HCT116 (cell line): Measurements from ENCODE around the gene WDR70. TPM values are rescaled to one million over a fixed set of nuclear protein-coding genes. Genes with fewer than 3 reads are reported as not detected.

Experiments
- ATAC-seq: fragments of 200-7000 bp; cut with Tn5 transposase; 2 replicates; pipeline ENCODE4 v1.9.1; 2020; ENCODE audit warnings: mild to moderate bottlenecking, moderate library complexity
- BruUV-seq: library from RNA; stranded (reverse); fragments of 400-500 nt; replicated peaks from 2 replicates; lab custom pipeline; 2021; lab: Mats Ljungman, UMichigan
- CTCF ChIA-PET: fragments of 300-600 bp; sonication (Branson Sonifier 250); formaldehyde crosslinking; loops from one replicate; lab custom pipeline; 2021; ENCODE audit warnings: antibody characterized with exemption; lab: Charles Lee
- POLR2A ChIA-PET: fragments of 300-600, 350-600 bp; sonication (Branson Sonifier 250); formaldehyde crosslinking; loops from one replicate; lab custom pipeline; 2021; ENCODE audit warnings: antibody characterized with exemption; lab: Charles Lee
- RAD21 ChIA-PET, 2 experiments: fragments of 300-600 bp; sonication (Branson Sonifier 250); formaldehyde crosslinking; loops; one replicate each; lab custom pipeline; 2023; ENCODE audit warnings: low total read pairs in 2 of 2; ENCODE audit not compliant: uncharacterized antibody in 2 of 2, unreplicated experiment in 2 of 2, low non-redundant PET in 1 of 2; lab: Charles Lee
- DNase-seq: peaks from one replicate; pipeline ENCODE4 v3.0.0-alpha.2; 2010; ENCODE audit warnings: low read depth, low spot score
- H2AFZ ChIP-seq: fragments of 200-600 bp; shearing (Covaris generic), sonication (generic); 2 replicates; pipeline ENCODE4 v1.6.1; 2017; ENCODE audit warnings: low read depth, mixed run types, mixed read lengths, antibody characterized with exemption, low read length; ENCODE audit not compliant: poor library complexity, severe bottlenecking
- H3K27ac ChIP-seq: 2 replicates; pipeline ENCODE4 v1.5.1; 2012; ENCODE audit warnings: low read depth, low read length
- H3K27me3 ChIP-seq: fragments of 200-600 bp; sonication (generic); 2 replicates; pipeline ENCODE4 v1.6.1; 2016; ENCODE audit warnings: mixed run types, low read length, mixed read lengths; ENCODE audit not compliant: insufficient read depth
- H3K36me3 ChIP-seq, 2 experiments: fragments of 200-500 bp in 1 of 2; fragments of 200-600 bp in 1 of 2; sonication (Bioruptor generic) in 1 of 2; sonication (generic) in 1 of 2; 2 replicates each; pipeline versions ENCODE4 v1.5.1 to v1.6.1; 2014 to 2016; ENCODE audit warnings: low read length in 2 of 2, inconsistent platforms in 1 of 2, mixed read lengths in 1 of 2, mixed run types in 1 of 2; ENCODE audit not compliant: insufficient read depth in 2 of 2, control insufficient read depth in 1 of 2
- H3K4me1 ChIP-seq, 2 experiments: fragments of 200-600 bp in 1 of 2; sonication (generic) in 1 of 2; 2 replicates each; pipeline versions ENCODE4 v1.5.1 to v1.6.1; 2012 to 2017; ENCODE audit warnings: low read length in 2 of 2, inconsistent platforms in 1 of 2, mild to moderate bottlenecking in 1 of 2, mixed read lengths in 1 of 2, mixed run types in 1 of 2, moderate library complexity in 1 of 2; ENCODE audit not compliant: insufficient read depth in 2 of 2, control insufficient read depth in 1 of 2
- H3K4me2 ChIP-seq: fragments of 200-600 bp; sonication (generic); 2 replicates; pipeline ENCODE4 v1.6.1; 2017; ENCODE audit warnings: mixed run types, low read length, mixed read lengths
- H3K4me3 ChIP-seq, 2 experiments: fragments of 200-600 bp in 1 of 2; sonication (generic) in 1 of 2; replicated peaks in 1 of 2; 2 replicates each; pipeline ENCODE4 v1.5.1; 2011 to 2016; ENCODE audit warnings: low read length in 2 of 2, control low read depth in 1 of 2, low read depth in 1 of 2, mild to moderate bottlenecking in 1 of 2, mixed read lengths in 1 of 2, mixed run types in 1 of 2
- H3K79me2 ChIP-seq: fragments of 200-600 bp; sonication (generic); 2 replicates; pipeline ENCODE4 v1.6.1; 2017; ENCODE audit warnings: mild to moderate bottlenecking, mixed run types, low read length, moderate library complexity, mixed read lengths; ENCODE audit not compliant: insufficient read depth
- H3K9ac ChIP-seq: fragments of 200-600 bp; sonication (generic); 2 replicates; pipeline ENCODE4 v1.6.1; 2016; ENCODE audit warnings: low read length, mixed read lengths
- H3K9me2 ChIP-seq: fragments of 200-600 bp; sonication (generic), shearing (Covaris generic); 2 replicates; pipeline ENCODE4 v1.6.1; 2017; ENCODE audit warnings: mixed run types, mild to moderate bottlenecking, moderate library complexity; ENCODE audit not compliant: insufficient read depth
- H3K9me3 ChIP-seq, 2 experiments: fragments of 200-500 bp in 1 of 2; fragments of 200-600 bp in 1 of 2; sonication (Bioruptor generic) in 1 of 2; sonication (generic) in 1 of 2; 2 replicates each; pipeline ENCODE4 v1.6.1; 2014 to 2017; ENCODE audit warnings: low read length in 2 of 2, mixed read lengths in 2 of 2, inconsistent platforms in 1 of 2, low read depth in 1 of 2, mild to moderate bottlenecking in 1 of 2, mixed run types in 1 of 2, moderate library complexity in 1 of 2; ENCODE audit not compliant: control insufficient read depth in 1 of 2, insufficient read depth in 1 of 2
- H4K20me1 ChIP-seq: fragments of 200-600 bp; sonication (generic), shearing (Covaris generic); 2 replicates; pipeline ENCODE4 v1.6.1; 2017; ENCODE audit warnings: mixed run types, mild to moderate bottlenecking, moderate library complexity; ENCODE audit not compliant: insufficient read depth
- CBX3 ChIP-seq: IDR thresholded peaks from 2 replicates; pipeline ENCODE4 v1.6.1; 2012; ENCODE audit warnings: low read depth
- CEBPB ChIP-seq: IDR thresholded peaks from 2 replicates; pipeline ENCODE4 v1.6.1; 2012; ENCODE audit warnings: low read depth
- EGR1 ChIP-seq: IDR thresholded peaks from 2 replicates; pipeline ENCODE4 v1.6.1; 2012; ENCODE audit warnings: low read depth
- ELF1 ChIP-seq: IDR thresholded peaks from 2 replicates; pipeline ENCODE4 v1.6.1; 2012; ENCODE audit warnings: low read depth, borderline replicate concordance
- EZH2 ChIP-seq: fragments of 200-600 bp; sonication (generic); IDR thresholded peaks from 2 replicates; pipeline ENCODE4 v1.6.1; 2017; ENCODE audit warnings: antibody characterized with exemption, mixed run types
- EZH2phosphoT487 ChIP-seq: fragments of 200-600 bp; IDR thresholded peaks from 2 replicates; pipeline ENCODE4 v1.6.1; 2018; ENCODE audit warnings: antibody characterized with exemption, borderline replicate concordance
- FOSL1 ChIP-seq: IDR thresholded peaks from 2 replicates; pipeline ENCODE4 v1.6.1; 2012; ENCODE audit warnings: low read depth
- JUND ChIP-seq: IDR thresholded peaks from 2 replicates; pipeline ENCODE4 v1.6.1; 2012
- RAD21 ChIP-seq: IDR thresholded peaks from 2 replicates; pipeline ENCODE4 v1.6.1; 2012; ENCODE audit warnings: low read depth, mild to moderate bottlenecking
- SIN3A ChIP-seq: IDR thresholded peaks from 2 replicates; pipeline ENCODE4 v1.6.1; 2012; ENCODE audit warnings: low read depth
- SP1 ChIP-seq: IDR thresholded peaks from 2 replicates; pipeline ENCODE4 v1.6.1; 2012; ENCODE audit warnings: low read depth
- TCF7L2 ChIP-seq: IDR thresholded peaks from 2 replicates; pipeline ENCODE4 v1.7.0; 2011; ENCODE audit warnings: borderline replicate concordance, inconsistent platforms; ENCODE audit not compliant: insufficient read depth, insufficient read length; ENCODE audit errors: extremely low read depth
- YY1 ChIP-seq: IDR thresholded peaks from 2 replicates; pipeline ENCODE4 v1.6.1; 2011; ENCODE audit warnings: low read length, low read depth, moderate library complexity, mild to moderate bottlenecking; ENCODE audit not compliant: insufficient replicate concordance; ENCODE audit errors: extremely low read depth
- ZNF274 ChIP-seq: fragments of 200-500 bp; sonication (Bioruptor generic); IDR thresholded peaks from 2 replicates; pipeline ENCODE4 v1.6.1; 2014; ENCODE audit warnings: mild to moderate bottlenecking, low read depth, low read length, inconsistent platforms
- intact Hi-C: fragments of 100-400 bp; cut with micrococcal nuclease; formaldehyde crosslinking; loops from 2 replicates; pipeline ENCODE4 v1.10.0; 2022
- total RNA-seq: library from RNA; stranded (reverse); gene quantifications from one replicate; pipeline ENCODE4 v1.2.1, GENCODE V29; 2021; ENCODE audit not compliant: unreplicated experiment
- TF ChIP-seq, protein P1 (sequence below): IDR thresholded peaks from 2 replicates; pipeline ENCODE4 v1.6.1; 2012; ENCODE audit warnings: low read depth
- TF ChIP-seq, protein P2 (sequence below): IDR thresholded peaks from 2 replicates; pipeline ENCODE4 v1.6.1; 2011; ENCODE audit warnings: mild to moderate bottlenecking, low read length, moderate library complexity; ENCODE audit not compliant: insufficient replicate concordance; ENCODE audit errors: extremely low read depth
- TF ChIP-seq, protein P3 (sequence below): IDR thresholded peaks from 2 replicates; pipeline ENCODE4 v1.6.1; 2012
- TF ChIP-seq, protein P4 (sequence below), 3 experiments: fragments of 200-600 bp in 1 of 3; sonication (generic) in 1 of 3; IDR thresholded peaks in 2 of 3; conservative IDR thresholded peaks in 1 of 3; 2 replicates each; pipeline ENCODE4 v1.5.1; 2012 to 2017; ENCODE audit warnings: low read depth in 2 of 3, low read length in 2 of 3, antibody characterized with exemption in 1 of 3, borderline replicate concordance in 1 of 3, control low read depth in 1 of 3, mild to moderate bottlenecking in 1 of 3, mixed read lengths in 1 of 3, mixed run types in 1 of 3, moderate library complexity in 1 of 3; ENCODE audit not compliant: insufficient read depth in 1 of 3
- TF ChIP-seq, protein P5 (sequence below): IDR thresholded peaks from 2 replicates; pipeline ENCODE4 v1.6.1; 2012

The WDR70 gene
- total RNA-seq, 1 experiment from 2014 or later = 31.1 TPM

DNA sequence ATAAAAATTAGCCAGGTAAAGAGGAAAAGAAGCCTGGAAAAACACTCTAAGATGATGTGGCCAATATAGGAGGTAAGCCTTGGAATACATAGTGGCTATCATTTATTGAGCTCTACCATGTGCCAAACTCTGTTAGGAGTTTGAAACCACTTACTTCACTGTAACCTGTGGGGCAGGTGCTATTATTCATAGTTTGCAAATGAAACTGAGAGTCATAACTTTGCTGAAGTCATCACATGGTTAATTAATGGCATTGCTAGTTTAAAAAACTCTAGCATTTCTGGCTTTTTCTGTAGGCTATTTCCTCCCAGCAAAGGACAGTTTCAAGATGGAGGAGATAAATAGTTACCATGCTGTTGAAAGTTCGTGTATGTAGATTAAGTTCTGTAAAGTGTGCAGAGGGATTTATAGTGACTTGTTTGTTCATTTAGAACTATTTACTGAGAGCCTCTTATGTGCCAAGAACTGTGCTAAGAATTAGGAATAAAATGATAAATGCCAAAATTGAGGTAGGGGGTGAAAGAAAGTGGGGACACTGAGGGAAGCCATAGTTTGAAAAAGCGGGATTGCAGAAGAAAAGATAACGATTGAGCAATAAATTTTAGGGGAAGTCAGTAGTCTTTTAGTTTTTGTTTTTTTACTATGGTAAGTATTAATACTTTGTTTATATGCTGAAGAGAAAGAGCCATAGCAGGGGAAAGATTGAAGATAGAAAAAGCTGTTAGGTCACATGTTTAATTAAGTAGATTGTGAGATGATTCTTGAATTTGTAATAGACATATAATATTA is 57.2 kb downstream of the WDR70 start:
- Histone ChIP-seq H3K9me2 (no peaks in the 10 kb centered on the region), H3K79me2 (no peaks in the 10 kb centered on the region), H3K27ac (no peak overlapping the region), H3K36me3 (no peaks in the 10 kb centered on the region; a peak in 1 of 4 replicates), H2AFZ (no peak overlapping the region), H3K4me2 (no peak overlapping the region), H4K20me1 (no peaks in the 10 kb centered on the region), H3K9ac (no peak overlapping the region), H3K9me3 (no peaks in the 10 kb centered on the region)
- RAD21 ChIA-PET = no interaction called here
- POLR2A ChIA-PET = no interaction called here
- no TSS peak for BruUV-seq
- TF ChIP-seq ZNF274 = no peak
- TF ChIP-seq, protein P1, sequence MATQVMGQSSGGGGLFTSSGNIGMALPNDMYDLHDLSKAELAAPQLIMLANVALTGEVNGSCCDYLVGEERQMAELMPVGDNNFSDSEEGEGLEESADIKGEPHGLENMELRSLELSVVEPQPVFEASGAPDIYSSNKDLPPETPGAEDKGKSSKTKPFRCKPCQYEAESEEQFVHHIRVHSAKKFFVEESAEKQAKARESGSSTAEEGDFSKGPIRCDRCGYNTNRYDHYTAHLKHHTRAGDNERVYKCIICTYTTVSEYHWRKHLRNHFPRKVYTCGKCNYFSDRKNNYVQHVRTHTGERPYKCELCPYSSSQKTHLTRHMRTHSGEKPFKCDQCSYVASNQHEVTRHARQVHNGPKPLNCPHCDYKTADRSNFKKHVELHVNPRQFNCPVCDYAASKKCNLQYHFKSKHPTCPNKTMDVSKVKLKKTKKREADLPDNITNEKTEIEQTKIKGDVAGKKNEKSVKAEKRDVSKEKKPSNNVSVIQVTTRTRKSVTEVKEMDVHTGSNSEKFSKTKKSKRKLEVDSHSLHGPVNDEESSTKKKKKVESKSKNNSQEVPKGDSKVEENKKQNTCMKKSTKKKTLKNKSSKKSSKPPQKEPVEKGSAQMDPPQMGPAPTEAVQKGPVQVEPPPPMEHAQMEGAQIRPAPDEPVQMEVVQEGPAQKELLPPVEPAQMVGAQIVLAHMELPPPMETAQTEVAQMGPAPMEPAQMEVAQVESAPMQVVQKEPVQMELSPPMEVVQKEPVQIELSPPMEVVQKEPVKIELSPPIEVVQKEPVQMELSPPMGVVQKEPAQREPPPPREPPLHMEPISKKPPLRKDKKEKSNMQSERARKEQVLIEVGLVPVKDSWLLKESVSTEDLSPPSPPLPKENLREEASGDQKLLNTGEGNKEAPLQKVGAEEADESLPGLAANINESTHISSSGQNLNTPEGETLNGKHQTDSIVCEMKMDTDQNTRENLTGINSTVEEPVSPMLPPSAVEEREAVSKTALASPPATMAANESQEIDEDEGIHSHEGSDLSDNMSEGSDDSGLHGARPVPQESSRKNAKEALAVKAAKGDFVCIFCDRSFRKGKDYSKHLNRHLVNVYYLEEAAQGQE = no peak
- TF ChIP-seq RAD21 = no peak
- TF ChIP-seq, protein P2, sequence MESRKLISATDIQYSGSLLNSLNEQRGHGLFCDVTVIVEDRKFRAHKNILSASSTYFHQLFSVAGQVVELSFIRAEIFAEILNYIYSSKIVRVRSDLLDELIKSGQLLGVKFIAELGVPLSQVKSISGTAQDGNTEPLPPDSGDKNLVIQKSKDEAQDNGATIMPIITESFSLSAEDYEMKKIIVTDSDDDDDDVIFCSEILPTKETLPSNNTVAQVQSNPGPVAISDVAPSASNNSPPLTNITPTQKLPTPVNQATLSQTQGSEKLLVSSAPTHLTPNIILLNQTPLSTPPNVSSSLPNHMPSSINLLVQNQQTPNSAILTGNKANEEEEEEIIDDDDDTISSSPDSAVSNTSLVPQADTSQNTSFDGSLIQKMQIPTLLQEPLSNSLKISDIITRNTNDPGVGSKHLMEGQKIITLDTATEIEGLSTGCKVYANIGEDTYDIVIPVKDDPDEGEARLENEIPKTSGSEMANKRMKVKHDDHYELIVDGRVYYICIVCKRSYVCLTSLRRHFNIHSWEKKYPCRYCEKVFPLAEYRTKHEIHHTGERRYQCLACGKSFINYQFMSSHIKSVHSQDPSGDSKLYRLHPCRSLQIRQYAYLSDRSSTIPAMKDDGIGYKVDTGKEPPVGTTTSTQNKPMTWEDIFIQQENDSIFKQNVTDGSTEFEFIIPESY = no peak
- no peak for TF ChIP-seq CBX3
- TF ChIP-seq, protein P3, sequence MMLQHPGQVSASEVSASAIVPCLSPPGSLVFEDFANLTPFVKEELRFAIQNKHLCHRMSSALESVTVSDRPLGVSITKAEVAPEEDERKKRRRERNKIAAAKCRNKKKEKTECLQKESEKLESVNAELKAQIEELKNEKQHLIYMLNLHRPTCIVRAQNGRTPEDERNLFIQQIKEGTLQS = no peak
- TF ChIP-seq CEBPB = no peak
- no peak for TF ChIP-seq EZH2
- TF ChIP-seq SIN3A = no peak
- no peak for TF ChIP-seq SP1
- TF ChIP-seq EZH2phosphoT487 = no peak
- no peak for TF ChIP-seq ELF1
- no peak for TF ChIP-seq EGR1
- TF ChIP-seq, protein P4, sequence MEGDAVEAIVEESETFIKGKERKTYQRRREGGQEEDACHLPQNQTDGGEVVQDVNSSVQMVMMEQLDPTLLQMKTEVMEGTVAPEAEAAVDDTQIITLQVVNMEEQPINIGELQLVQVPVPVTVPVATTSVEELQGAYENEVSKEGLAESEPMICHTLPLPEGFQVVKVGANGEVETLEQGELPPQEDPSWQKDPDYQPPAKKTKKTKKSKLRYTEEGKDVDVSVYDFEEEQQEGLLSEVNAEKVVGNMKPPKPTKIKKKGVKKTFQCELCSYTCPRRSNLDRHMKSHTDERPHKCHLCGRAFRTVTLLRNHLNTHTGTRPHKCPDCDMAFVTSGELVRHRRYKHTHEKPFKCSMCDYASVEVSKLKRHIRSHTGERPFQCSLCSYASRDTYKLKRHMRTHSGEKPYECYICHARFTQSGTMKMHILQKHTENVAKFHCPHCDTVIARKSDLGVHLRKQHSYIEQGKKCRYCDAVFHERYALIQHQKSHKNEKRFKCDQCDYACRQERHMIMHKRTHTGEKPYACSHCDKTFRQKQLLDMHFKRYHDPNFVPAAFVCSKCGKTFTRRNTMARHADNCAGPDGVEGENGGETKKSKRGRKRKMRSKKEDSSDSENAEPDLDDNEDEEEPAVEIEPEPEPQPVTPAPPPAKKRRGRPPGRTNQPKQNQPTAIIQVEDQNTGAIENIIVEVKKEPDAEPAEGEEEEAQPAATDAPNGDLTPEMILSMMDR (IDR thresholded peaks at IDR 0.05 in 2 of 3, conservative IDR thresholded peaks at IDR 0.05 in 1 of 3; ENCODE audit: borderline replicate concordance in 1 of 3, insufficient read depth in 1 of 3, low read depth in 2 of 3, low read length in 2 of 3) = no peak
- TF ChIP-seq FOSL1 = no peak
- TF ChIP-seq JUND = no peak
- TF ChIP-seq, protein P5, sequence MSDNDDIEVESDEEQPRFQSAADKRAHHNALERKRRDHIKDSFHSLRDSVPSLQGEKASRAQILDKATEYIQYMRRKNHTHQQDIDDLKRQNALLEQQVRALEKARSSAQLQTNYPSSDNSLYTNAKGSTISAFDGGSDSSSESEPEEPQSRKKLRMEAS = no peak
- TF ChIP-seq TCF7L2 = no peak
- no peak for TF ChIP-seq YY1
- TF ChIP-seq, all 23 proteins: peak for 0
- intact Hi-C loops = no loop called here
- no peaks in the 10 kb centered on the region for H3K27me3 ChIP-seq
- CTCF ChIA-PET = no interaction called here
- ATAC-seq (no peak), DNase-seq (no peak)
- H3K4me1 ChIP-seq = no peaks in the 10 kb centered on the region
- no peak overlapping the region for H3K4me3 ChIP-seq
